ENCODE measurements around the gene SPPL2C.

The SPPL2C gene

GRCh38 chr17:45844695-45845375 is at the start of gene SPPL2C:
SPPL2C (plus strand) TSS chr17:45844881; CDS start chr17:45844907, 26 bp downstream.
- TF ChIP-seq CTCF (IDR thresholded peaks at IDR 0.05; ENCODE audit: control insufficient read depth, extremely low read depth, insufficient read depth), result no peak
- H3K4me3 ChIP-seq (ENCODE audit: low read depth, low read length), result no peak within 1 kb of the TSS
- no peak for DNase-seq (ENCODE audit: low read depth)

- no peak overlapping the region for H3K4me3 ChIP-seq (ENCODE audit: low read depth, low read length)
- TF ChIP-seq CTCF (IDR thresholded peaks at IDR 0.05; ENCODE audit: control insufficient read depth, extremely low read depth, insufficient read depth), result no peak
- no peak for DNase-seq (ENCODE audit: low read depth)
Observed at GRCh38 chr17:45800816-45801215, 43.9 kb upstream of the SPPL2C start.

- no peak for TF ChIP-seq CTCF (IDR thresholded peaks at IDR 0.05; ENCODE audit: control insufficient read depth, extremely low read depth, insufficient read depth)
- H3K4me3 ChIP-seq (ENCODE audit: low read depth, low read length), result no peak overlapping the region
- no peak for DNase-seq (ENCODE audit: low read depth)
Observed at GRCh38 chr17:45801421-45801820, 43.3 kb upstream of the SPPL2C start.

- no peak for DNase-seq (ENCODE audit: low read depth)
- TF ChIP-seq CTCF (IDR thresholded peaks at IDR 0.05; ENCODE audit: control insufficient read depth, extremely low read depth, insufficient read depth), result no peak
- H3K4me3 ChIP-seq (ENCODE audit: low read depth, low read length), result no peak overlapping the region
Observed at GRCh38 chr17:45808845-45809244, 35.8 kb upstream of the SPPL2C start.

- DNase-seq (ENCODE audit: low read depth), result no peak
- H3K4me3 ChIP-seq (ENCODE audit: low read depth, low read length), result no peak overlapping the region
- no peak for TF ChIP-seq CTCF (IDR thresholded peaks at IDR 0.05; ENCODE audit: control insufficient read depth, extremely low read depth, insufficient read depth)
Observed at GRCh38 chr17:45809499-45809898, 35.2 kb upstream of the SPPL2C start.

- DNase-seq (ENCODE audit: low read depth), result peak; percentile 22
- peak; percentile 29 for TF ChIP-seq CTCF (IDR thresholded peaks at IDR 0.05; ENCODE audit: control insufficient read depth, extremely low read depth, insufficient read depth)
- no peak overlapping the region for H3K4me3 ChIP-seq (ENCODE audit: low read depth, low read length)
Observed at GRCh38 chr17:45812102-45812501, 32.6 kb upstream of the SPPL2C start.

Measured in LNCaP clone FGC (cell line).